ENCODE data around the gene NEURL1B.
"Not testable (repeated sequence)": the region's sequence is repeated elsewhere in the genome, so short reads cannot be mapped to it uniquely, and the experiment has no call there.

Gene NEURL1B

DNA sequence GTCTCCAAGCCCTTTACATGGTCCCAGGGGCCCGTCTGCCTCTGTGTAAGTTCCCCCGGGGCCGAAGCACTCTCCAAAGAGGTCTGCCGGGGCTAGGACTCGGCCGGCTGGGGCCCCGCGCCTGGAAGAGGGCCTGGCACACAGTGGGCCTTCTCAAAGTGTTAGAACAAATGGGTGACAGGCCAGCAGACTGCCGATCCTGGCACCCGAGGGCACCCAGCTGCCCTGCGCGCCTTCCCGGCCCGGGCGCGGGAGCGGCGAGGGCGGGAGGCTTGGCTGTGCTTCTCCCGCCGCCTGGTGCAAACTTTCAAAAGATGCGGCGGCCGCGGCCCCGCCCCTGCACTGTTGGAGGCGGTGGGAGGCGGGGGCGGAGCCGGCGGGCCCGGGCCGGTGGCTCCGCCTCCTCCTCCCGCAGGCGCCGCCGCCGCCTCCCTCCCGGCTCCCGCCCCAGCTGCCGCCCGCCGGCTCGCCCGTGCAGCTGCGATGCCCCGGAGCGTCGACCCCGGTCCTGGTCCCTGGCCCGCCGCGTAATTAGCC lies at the start of gene NEURL1B:
Gene NEURL1B, plus strand, starts transcription at position 442 of the 537 bp plus-strand sequence. CDS start 144 bp downstream, outside the sequence.
- peak; percentile 39 to 67 for DNase-seq

GRCh38 chr5:172591636-172592035 lies 49.4 kb upstream of the NEURL1B start:
- no peak for DNase-seq

DNA sequence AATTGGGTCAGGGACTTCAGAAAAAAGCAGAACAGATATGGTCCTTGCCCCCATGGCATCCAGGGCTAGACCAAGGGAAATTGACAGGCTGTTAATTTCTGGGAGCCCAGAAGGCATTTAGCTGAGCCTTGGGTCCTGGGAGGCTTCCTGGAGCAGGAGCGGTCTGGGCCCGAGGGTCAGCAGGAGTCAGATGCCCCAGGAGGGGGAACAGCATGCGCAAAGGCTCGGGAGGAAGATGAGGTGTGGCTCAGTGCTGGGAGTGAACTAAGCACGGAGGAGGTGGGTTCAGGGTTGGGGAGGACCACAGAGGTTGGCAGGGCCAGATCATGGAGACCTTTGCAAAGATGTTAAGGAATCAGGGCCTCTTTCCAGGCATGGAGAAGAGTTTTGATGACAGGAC lies 48.2 kb upstream of the NEURL1B start:
- no peak for DNase-seq

- DNase-seq, result no peak
These were observed 47.8 kb upstream of the NEURL1B start for GRCh38 chr5:172593306-172593705.

DNA sequence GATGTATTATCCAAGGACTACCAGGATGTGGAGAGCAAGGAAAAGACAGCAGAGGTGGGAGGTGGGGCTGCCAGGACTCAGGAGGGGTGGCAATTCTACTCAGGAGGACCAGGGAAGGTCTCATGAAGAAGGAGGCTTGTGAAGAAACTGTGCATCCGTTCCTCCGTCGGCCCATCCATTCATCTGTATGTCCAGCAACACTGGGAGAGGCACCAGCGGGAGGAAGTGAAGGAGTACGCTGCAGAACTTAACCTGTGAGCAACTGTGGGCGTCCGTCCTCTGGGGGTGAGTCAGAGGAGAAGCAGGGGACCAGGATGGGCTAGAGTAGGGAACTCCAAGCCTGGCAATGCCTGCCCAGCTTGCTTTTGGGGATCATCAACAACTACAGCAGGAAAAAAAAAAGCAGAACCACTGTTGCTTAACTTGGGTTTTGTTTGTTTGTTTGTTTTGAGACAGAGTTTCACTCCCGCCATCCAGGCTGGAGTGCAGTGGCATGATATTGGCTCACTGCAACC lies 47.3 kb upstream of the NEURL1B start:
- no peak for DNase-seq

GRCh38 chr5:172594431-172594830 lies 46.6 kb upstream of the NEURL1B start:
- no peak for DNase-seq

GRCh38 chr5:172594867-172595466 lies 46.1 kb upstream of the NEURL1B start:
- no peak for DNase-seq

DNA sequence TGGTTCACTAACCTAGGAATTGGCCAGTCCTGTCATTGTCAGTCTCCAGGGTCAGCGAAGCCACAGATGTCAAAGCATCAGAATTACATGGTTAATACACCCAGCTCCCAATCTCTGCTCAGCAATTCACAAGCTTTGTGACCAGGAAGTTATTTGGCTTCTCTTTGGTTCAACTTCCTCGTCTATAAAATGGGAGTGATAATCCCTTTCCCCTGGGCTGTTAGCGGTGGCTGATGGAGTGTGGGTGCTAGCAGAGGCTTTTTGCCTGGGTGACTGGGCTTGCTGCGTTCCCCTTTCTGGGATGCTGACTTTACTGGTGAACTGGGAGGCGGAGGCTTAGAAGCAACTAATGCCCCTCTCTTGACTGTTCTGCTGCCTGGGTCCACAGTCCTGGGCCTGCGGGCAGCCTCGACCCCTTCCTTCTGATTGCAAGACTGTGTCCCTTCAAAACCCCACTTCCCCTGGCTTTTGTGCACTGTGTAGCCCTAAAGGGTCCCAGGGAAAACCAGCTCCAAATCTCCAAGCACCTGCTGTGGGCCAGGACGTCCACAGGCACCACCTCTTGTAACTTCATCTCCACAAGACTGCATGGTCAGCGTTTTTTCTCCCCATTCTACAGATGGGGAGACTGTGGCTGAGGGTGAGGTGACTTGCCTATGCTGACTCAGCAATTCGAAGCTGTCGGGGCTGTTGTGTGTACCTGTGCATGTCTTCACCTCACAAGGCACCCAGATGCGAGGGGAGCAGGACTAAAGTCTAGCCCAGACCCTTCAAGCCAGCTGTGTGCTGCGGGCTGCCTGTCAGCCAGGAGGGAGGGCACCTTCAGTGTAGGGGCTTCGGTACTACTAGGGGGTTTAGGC lies 45.2 kb upstream of the NEURL1B start:
- DNase-seq, result no peak

DNA sequence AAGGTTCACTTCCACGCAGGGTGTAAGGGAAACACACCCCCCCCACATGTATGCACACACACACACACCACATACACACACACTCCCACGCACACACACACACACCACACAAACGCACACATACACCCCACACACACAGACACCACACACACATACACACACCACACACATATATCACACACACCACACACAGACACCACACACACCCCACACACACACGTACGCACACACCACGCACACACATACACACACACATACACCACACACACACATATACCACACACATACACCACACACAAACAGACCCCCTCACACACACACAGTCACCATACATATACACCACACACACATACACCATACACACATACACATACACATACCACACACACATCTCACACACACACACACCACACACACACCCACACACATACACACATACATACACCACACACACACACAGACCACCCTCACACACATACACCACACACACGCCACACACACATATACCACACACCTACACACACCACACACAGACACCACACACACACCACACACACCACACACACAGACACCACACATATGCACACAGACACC lies 44.3 kb upstream of the NEURL1B start:
- no peak for DNase-seq

- no peak for DNase-seq
These were observed 43.3 kb upstream of the NEURL1B start for GRCh38 chr5:172597755-172598155.

- no peak for DNase-seq
These were observed 42.5 kb upstream of the NEURL1B start for GRCh38 chr5:172598251-172599203.

DNA sequence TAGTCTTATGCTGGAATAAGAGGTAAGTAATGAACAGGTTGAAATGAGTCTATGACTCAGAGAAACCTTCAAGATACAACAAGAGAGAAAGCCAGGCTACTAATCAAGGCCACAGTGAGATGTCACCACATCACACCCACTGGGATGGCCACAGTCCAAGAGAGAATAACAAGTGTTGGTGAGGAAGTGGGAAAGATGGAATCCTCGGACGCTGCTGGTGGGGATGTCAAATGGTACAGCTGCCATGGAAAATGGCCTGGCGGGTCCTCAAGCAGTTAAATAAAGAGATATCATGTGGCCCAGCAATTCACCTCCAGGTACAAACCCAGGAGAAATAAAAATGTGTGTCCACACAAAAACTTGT lies 41.9 kb upstream of the NEURL1B start:
- no peak for DNase-seq

DNA sequence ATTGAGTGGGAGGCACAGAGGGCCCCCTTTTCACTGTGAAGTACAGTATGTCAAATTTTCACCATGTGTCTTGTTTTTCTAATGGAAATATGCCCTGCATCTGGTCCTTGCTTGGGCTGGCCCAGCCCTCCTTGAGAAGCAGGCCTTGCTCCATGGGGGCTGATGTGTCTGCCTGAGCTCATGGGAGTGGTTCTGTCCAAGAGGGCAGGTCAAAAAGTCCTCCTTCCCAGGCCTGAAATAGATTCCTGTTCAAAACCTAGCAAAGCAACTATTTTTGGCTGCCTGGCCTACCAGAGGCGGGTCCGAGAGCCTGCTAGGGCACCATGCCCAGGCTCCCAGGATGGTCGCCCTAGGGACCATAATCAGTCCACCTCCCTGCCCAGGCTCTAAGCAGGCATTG lies 40.5 kb upstream of the NEURL1B start:
- DNase-seq, result no peak

DNA sequence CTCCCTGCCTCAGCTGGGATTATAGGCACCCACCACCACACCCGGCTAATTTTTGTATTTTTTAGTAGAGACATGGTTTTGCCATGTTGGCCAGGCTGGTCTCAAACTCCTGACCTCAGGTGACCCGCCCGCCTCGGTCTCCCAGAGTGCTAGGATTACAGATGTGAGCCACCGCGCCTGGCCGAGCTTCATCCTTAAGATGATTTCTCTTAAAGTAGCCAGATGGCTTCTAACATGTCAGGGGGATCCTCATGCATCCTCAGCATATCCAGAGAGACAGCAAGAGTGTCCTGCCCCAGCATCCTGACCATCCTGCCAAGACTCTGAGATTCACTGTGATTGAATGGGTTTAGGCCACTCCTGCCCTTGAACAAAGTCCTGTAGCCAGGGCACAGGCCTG lies 39.5 kb upstream of the NEURL1B start:
- DNase-seq, result not testable (repeated sequence)

DNA sequence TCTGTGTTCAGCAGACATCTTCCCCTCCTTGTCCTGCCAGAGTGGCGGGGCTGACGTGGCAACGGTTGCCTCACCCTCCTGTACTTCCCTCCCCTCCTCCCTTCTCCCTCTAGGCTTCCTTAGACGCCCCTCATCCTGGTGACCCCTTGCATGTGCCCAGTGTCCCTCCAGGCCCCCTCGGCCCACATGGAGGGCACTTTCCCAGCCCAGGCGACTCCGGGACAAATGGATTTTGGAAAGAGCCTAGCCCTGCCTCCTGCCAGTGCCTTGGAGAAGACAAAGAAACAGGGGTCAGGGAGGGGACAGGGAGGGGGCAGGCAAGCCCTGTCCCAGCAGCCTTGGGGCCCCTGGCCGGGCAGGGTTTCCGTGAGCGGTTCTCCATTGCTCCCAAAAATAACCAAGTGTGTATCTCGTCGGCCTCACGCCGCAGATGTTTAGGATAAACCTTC lies 38.3 kb upstream of the NEURL1B start:
- DNase-seq, result no peak

DNA sequence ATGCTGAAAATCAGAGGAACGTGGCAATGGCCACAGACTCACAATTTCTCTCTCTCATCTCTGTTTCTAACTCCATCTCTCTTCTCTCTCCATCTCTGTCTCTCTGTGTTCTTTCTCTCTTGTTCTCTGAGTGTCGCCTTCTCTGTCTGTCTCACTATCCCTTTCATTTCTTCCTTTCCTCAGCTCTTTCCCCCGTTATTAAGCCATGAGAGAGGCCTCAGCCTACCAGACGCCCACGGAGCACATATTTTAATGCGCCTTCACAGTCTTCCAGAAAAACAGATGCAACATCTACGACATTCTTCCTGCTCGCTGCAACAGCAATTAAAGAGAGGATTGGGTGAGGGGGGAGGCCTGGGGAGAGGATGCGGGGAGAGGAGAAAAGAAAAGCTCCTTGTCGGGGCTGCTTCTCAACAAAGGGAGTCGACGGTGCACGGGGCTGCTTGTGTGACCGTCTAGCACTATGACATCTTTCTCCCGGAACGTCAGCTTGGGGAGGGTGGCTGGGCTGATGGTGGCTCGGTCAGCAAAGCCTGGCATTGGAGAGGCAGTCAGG lies 37.7 kb upstream of the NEURL1B start:
- no peak for DNase-seq

- DNase-seq, result no peak
These were observed 35.6 kb upstream of the NEURL1B start for GRCh38 chr5:172605466-172605865.

DNA sequence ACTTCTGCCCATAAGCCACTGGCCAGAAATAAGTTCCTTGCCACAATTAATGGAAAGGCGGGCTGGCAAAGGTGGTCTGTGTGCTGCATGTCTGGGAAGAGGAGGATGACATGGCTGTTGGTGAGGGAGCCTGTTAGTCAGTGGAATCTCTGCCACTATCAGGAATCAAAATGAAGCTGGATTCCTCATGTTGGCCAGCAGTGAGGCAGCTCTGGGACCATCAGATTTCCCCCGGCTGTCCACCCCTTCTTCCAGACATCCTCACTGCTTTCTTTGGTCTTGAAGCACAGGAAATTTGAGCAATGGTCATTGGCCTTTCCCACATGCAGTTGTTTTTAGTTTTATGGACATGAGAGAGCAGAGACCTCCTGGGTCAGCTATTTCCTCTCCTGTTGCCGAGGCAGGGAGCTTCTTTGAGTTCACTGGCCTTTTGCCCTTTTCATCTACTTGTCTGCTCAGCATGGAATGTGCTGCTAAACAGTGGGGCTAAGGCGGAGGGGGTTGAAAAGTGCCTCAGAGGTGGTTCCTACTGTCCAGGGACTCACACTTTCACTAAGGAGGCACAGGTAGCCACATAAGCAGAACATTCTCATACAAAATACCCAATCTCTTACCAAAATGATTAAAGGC lies 34.8 kb upstream of the NEURL1B start:
- no peak for DNase-seq

DNA sequence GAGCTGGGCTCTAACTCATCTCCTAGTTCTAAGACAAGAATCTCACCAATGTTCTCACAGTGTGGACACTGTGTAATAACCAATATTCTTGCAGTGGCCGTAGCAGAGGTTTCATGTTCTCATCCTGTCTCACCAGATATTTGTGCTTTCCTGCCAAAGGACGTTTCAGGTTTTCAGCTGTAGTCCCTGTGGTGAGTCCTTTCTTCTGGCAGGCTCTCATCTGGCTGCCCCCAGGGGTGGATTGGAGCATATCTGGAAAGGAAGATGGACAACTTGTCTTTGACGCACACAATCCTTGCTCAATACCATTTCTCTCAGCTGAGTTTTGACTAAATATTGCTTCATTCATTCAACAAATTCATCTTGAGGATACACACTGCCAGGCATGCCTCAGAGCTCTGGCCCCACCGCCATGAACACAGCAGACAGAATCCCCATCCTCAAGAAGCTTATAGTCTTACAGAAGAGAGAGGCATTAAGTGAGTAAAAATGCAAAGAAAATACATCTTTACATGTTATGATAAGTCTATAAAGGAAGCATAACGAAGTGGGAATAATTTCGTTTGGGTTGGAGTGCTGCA lies 33.8 kb upstream of the NEURL1B start:
- DNase-seq, result no peak

DNA sequence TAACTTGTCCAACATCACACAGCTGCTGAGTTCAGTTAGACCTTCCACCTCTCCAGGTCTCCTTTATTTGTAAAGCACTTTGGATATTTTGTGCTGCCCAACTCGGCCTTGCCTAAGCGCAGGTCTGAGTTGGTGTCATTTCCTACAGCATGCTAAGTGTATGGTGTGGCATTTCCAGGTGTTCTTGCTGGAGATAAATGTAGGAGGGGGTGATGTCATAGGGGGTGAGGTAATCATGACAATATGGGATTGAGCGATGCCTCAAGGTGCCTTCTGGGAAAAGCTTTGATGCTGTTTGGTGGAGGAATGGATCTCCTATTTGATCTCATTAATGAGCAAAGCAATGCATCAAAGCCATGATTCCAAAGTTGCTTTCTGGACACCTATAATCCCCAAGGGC lies 32.3 kb upstream of the NEURL1B start:
- no peak for DNase-seq

- DNase-seq, result no peak
These were observed 30.4 kb upstream of the NEURL1B start for GRCh38 chr5:172610643-172611042.

All from NCI-H1930 (cell line).